HepG2 (cell line): Measurements from ENCODE around the gene CD40. TPM values are rescaled to one million over a fixed set of nuclear protein-coding genes. Genes with fewer than 3 reads are reported as not detected.

Experiments
- ATAC-seq: fragments of 200-7000 bp; cut with Tn5 transposase; 3 replicates; pipeline ENCODE4 v1.9.1; 2020; ENCODE audit warnings: mild to moderate bottlenecking, moderate library complexity
- BruUV-seq: library from RNA; stranded (reverse); fragments of 400-500 nt; replicated peaks from 2 replicates; lab custom pipeline; 2021; lab: Mats Ljungman, UMichigan
- CTCF ChIA-PET: fragments of 300-600 bp; formaldehyde crosslinking; extraction: SDS; loops from one replicate; lab custom pipeline; 2021; ENCODE audit warnings: low total read pairs, inconsistent platforms, low intra/inter-chr PET ratio; lab: Yijun Ruan, JAX
- POLR2A ChIA-PET: fragments of 350-600 bp; sonication (Branson Sonifier 250); formaldehyde crosslinking; loops from one replicate; lab custom pipeline; 2020; ENCODE audit warnings: antibody characterized with exemption, inconsistent platforms; lab: Yijun Ruan, JAX
- DNase-seq: peaks from one replicate; pipeline ENCODE4 v3.0.0-alpha.2; 2015; ENCODE audit warnings: low spot score
- FAIRE-seq: peaks from 3 replicates; lab custom pipeline; 2011; peaks lifted over from hg19 to GRCh38; lab: Jason Lieb, UNC
- H2AFZ ChIP-seq: one replicate; pipeline ENCODE4 v1.6.1; 2011; ENCODE audit warnings: low read length, inconsistent platforms
- H3K27ac ChIP-seq: fragments of 300-600 bp; 3 replicates; pipeline ENCODE4 v1.8.0; 2011; ENCODE audit warnings: mixed run types, mild to moderate bottlenecking, mixed read lengths, low read length, inconsistent platforms; ENCODE audit not compliant: insufficient read depth; ENCODE audit errors: extremely low read length
- H3K27me3 ChIP-seq, 2 experiments: fragments of 200-600 bp in 1 of 2; 2 replicates in 1 of 2; 3 replicates in 1 of 2; pipeline versions ENCODE4 v1.6.0 to v1.8.0; 2011; ENCODE audit warnings: low read length in 2 of 2, mild to moderate bottlenecking in 2 of 2, moderate library complexity in 2 of 2, inconsistent platforms in 1 of 2; ENCODE audit not compliant: insufficient read depth in 2 of 2, control insufficient read depth in 1 of 2
- H3K36me3 ChIP-seq, 2 experiments: fragments of 200-600 bp in 1 of 2; replicated peaks in 1 of 2; 2 replicates in 1 of 2; 3 replicates in 1 of 2; pipeline versions ENCODE4 v1.5.1 to v1.8.0; 2011; ENCODE audit warnings: low read length in 2 of 2, inconsistent platforms in 1 of 2; ENCODE audit not compliant: insufficient read depth in 2 of 2, control insufficient read depth in 1 of 2
- H3K4me1 ChIP-seq: 2 replicates; pipeline ENCODE4 v1.5.1; 2012; ENCODE audit warnings: low read length, inconsistent platforms; ENCODE audit not compliant: insufficient read depth
- H3K4me2 ChIP-seq: 2 replicates; pipeline ENCODE4 v1.6.0; 2011; ENCODE audit warnings: low read depth, low read length, inconsistent platforms
- H3K4me3 ChIP-seq, 3 experiments: fragments of 200-600 bp in 1 of 3; sonication (generic), shearing (Covaris generic) in 1 of 3; replicated peaks in 1 of 3; 2 replicates each; pipeline ENCODE4 v1.5.1; 2011 to 2016; ENCODE audit warnings: low read length in 3 of 3, inconsistent platforms in 2 of 3, low read depth in 2 of 3, mild to moderate bottlenecking in 2 of 3, control low read depth in 1 of 3, mixed read lengths in 1 of 3; ENCODE audit not compliant: insufficient read depth in 1 of 3
- H3K79me2 ChIP-seq: one replicate; pipeline ENCODE4 v1.6.1; 2011; ENCODE audit warnings: low read length, inconsistent platforms; ENCODE audit not compliant: insufficient read depth
- H3K9ac ChIP-seq: 2 replicates; pipeline ENCODE4 v1.6.0; 2011; ENCODE audit warnings: mild to moderate bottlenecking, low read depth, low read length, inconsistent platforms; ENCODE audit not compliant: insufficient read depth
- H3K9me3 ChIP-seq: 2 replicates; pipeline ENCODE4 v1.5.1; 2012; ENCODE audit warnings: mild to moderate bottlenecking, low read length
- H4K20me1 ChIP-seq: 2 replicates; pipeline ENCODE4 v1.6.0; 2011; ENCODE audit warnings: inconsistent platforms, mild to moderate bottlenecking, low read length, moderate library complexity; ENCODE audit not compliant: insufficient read depth
- BORCS8-MEF2B ChIP-seq: sonication (generic); formaldehyde crosslinking; IDR thresholded peaks from 2 replicates; pipeline ENCODE4 v1.8.0; 2022; ENCODE audit warnings: mild to moderate bottlenecking, missing genetic modification reagents
- CHD4 ChIP-seq: fragments of 200-600 bp; sonication (generic); IDR thresholded peaks from 2 replicates; pipeline ENCODE4 v1.7.0; 2017; ENCODE audit warnings: mild to moderate bottlenecking, low read length, borderline replicate concordance
- HMGA1 ChIP-seq: sonication (generic); formaldehyde crosslinking; conservative IDR thresholded peaks from 2 replicates; pipeline ENCODE4 v1.4.0; 2020; ENCODE audit warnings: missing genetic modification reagents
- ZNF234 ChIP-seq: sonication (generic); formaldehyde crosslinking; conservative IDR thresholded peaks from 2 replicates; pipeline ENCODE4 v1.5.1; 2020; ENCODE audit warnings: mild to moderate bottlenecking, missing genetic modification reagents
- ZNF629 ChIP-seq: sonication (generic); formaldehyde crosslinking; conservative IDR thresholded peaks from 2 replicates; pipeline ENCODE4 v1.5.0; 2020; ENCODE audit warnings: missing genetic modification reagents
- WGBS: methylation state at CpG from one replicate; pipeline ENCODE4 v1.1.6; 2017; ENCODE audit warnings: low lambda C conversion rate; 5-methylcytosine and 5-hydroxymethylcytosine counted together
- in situ Hi-C: cut with HindIII; loops from 2 replicates; pipeline ENCODE4 v1.10.0; 2017; ENCODE audit warnings: low pct_unique_long_range_greater_than_20kb; ENCODE audit not compliant: extremely low pct_ligation_motif_present
- intact Hi-C: fragments of 100-400 bp; cut with micrococcal nuclease; formaldehyde crosslinking; loops from one replicate; pipeline ENCODE4 v1.10.0; 2022; ENCODE audit not compliant: unreplicated experiment
- polyA plus RNA-seq, 8 experiments: library from polyadenylated mRNA; depleted of rRNA in 3 of 8; stranded (reverse) in 7 of 8; unstranded in 1 of 8; fragments of >200 nt; fragmentation: Illumina TruSeq in 4 of 8; extraction: Trizol in 4 of 8; gene quantifications; 2 replicates each; pipeline versions ENCODE4 v1.2.1 to v1.2.3, GENCODE V29; 2011 to 2016; ENCODE audit warnings: low read depth in 4 of 8, missing spikeins in 1 of 8, mixed read lengths in 1 of 8; ENCODE audit not compliant: insufficient read depth in 1 of 8
- total RNA-seq, 5 experiments: library from RNA; depleted of rRNA; stranded (reverse); fragments of >200 nt; fragmentation: Illumina TruSeq; extraction: Trizol; gene quantifications; 2 replicates each; pipeline ENCODE4 v1.2.3, GENCODE V29; 2016; ENCODE audit warnings: low read depth in 1 of 5

Gene CD40
- total and polyA plus RNA-seq, 2 of the 13 experiments (the other 11 are each of a cell fraction or from before 2014, with no cell fraction given) = 4.6 to 13.4 TPM

- ChIA-PET CTCF (no interaction called here), POLR2A (interaction anchor here (0.8 kb wide), 1 partner anchor 244 kb away, joined by 3 read pairs; no protein-coding TSS in a partner anchor)
- ATAC-seq (no peak), DNase-seq (no peak), FAIRE-seq (no peak)
- H3K36me3 ChIP-seq = no peaks in the 10 kb centered on the region
- in situ Hi-C loops (no loop called here), intact Hi-C loops (no loop called here)
- 28% methylated on average over 2 of the region's 2 CpGs for whole genome bisulfite sequencing
- H3K9ac ChIP-seq = no peak overlapping the region
- peaks cover 0 to 32% of the 10 kb centered on the region in 2 experiments; a peak in 3 of 5 replicates for H3K27me3 ChIP-seq
- TSS peak; percentile 63 for BruUV-seq
- no peak overlapping the region for H3K27ac ChIP-seq
- H3K4me3 ChIP-seq = no peak overlapping the region
- H3K9me3 ChIP-seq = no peaks in the 10 kb centered on the region
- no peak overlapping the region for H2AFZ ChIP-seq
- peaks cover 16% of the 10 kb centered on the region for H3K4me1 ChIP-seq
- H4K20me1 ChIP-seq = no peaks in the 10 kb centered on the region
- TF ChIP-seq ZNF234 (CRISPR knock-in tag) (no peak), BORCS8-MEF2B (CRISPR knock-in tag) (no peak), ZNF629 (CRISPR knock-in tag) (peak; percentile 90), CHD4 (peak; percentile 66; the same call in 1 of the 2 replicates)
- no peaks in the 10 kb centered on the region for H3K79me2 ChIP-seq
- peak overlapping the region; percentile 69; the same call in 1 of the 2 replicates for H3K4me2 ChIP-seq
These were observed 1.4 kb downstream of the CD40 start for GRCh38 chr20:46119547-46119946.

GRCh38 chr20:46120136-46120535 lies 2.0 kb downstream of the CD40 start:
- BruUV-seq = no TSS peak
- ChIA-PET POLR2A (no interaction called here), CTCF (no interaction called here)
- intact Hi-C loops (no loop called here), in situ Hi-C loops (no loop called here)
- H2AFZ ChIP-seq = no peak overlapping the region
- H3K4me2 ChIP-seq = no peak overlapping the region
- ATAC-seq (no peak), DNase-seq (no peak), FAIRE-seq (no peak)
- no peak overlapping the region for H3K27ac ChIP-seq
- TF ChIP-seq ZNF629 (CRISPR knock-in tag) (peak; percentile 81), HMGA1 (no peak)
- H3K79me2 ChIP-seq = no peaks in the 10 kb centered on the region
- no peaks in the 10 kb centered on the region for H3K36me3 ChIP-seq
- no peak overlapping the region for H3K9ac ChIP-seq
- peaks cover 16% of the 10 kb centered on the region for H3K4me1 ChIP-seq
- no peaks in the 10 kb centered on the region for H3K9me3 ChIP-seq
- H3K27me3 ChIP-seq = peaks cover 0 to 29% of the 10 kb centered on the region in 2 experiments; a peak in 3 of 5 replicates
- no peak overlapping the region for H3K4me3 ChIP-seq
- 32% methylated on average over 2 of the region's 2 CpGs for WGBS
- no peaks in the 10 kb centered on the region for H4K20me1 ChIP-seq
